ENCODE results near the gene UBE2O.

DNA sequence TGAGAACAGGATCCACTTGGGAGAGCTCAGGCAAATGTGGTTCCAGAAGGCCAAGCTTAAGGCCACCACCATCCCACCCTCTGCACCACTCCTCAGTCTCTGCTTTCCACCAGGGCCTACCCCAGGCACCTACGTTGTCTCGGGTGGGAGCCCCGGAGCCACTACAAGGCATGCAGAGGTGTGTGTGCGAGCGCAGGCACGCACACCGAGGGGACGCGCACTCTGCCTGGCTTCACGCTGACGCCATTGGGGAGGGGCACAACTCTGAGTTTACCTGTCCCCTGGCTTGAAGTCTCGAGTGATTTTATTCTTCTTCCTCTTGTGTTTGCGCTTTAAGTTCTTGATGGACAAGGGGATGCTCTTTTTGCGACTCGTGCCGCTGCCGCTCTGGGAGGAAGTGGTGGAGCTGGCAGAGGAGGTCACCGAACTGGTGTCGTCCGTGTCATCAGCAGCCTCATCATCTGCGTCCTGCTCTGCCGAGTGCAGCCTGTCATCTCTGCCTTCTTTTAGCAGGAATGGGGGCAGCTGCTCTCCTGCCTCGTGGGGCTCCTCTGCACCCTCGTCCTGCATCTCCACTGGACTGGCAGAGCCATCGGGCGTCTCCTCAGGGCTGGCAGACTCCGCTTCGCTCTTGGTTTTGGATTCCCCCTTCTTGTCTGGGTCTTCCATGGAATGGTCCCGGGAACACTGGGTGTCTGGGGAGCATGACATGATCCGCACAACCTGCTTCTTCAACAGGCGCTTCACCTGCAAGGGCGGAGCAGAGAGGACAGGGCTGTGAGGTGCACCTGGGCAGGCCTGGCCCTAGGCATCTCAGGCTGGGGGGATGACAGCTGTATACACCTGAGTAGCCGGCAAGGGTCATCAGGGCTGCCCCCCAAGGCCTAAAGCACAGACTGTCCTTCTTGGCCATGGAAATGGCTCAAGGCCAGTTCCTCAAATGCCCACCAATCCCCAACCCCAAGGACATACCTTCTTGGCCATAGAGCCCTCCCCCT is 53.5 kb downstream of the UBE2O start:
- TF ChIP-seq, protein P1, sequence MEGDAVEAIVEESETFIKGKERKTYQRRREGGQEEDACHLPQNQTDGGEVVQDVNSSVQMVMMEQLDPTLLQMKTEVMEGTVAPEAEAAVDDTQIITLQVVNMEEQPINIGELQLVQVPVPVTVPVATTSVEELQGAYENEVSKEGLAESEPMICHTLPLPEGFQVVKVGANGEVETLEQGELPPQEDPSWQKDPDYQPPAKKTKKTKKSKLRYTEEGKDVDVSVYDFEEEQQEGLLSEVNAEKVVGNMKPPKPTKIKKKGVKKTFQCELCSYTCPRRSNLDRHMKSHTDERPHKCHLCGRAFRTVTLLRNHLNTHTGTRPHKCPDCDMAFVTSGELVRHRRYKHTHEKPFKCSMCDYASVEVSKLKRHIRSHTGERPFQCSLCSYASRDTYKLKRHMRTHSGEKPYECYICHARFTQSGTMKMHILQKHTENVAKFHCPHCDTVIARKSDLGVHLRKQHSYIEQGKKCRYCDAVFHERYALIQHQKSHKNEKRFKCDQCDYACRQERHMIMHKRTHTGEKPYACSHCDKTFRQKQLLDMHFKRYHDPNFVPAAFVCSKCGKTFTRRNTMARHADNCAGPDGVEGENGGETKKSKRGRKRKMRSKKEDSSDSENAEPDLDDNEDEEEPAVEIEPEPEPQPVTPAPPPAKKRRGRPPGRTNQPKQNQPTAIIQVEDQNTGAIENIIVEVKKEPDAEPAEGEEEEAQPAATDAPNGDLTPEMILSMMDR (IDR thresholded peaks at IDR 0.05): no peak
- TF ChIP-seq POLR2A (IDR thresholded peaks at IDR 0.05) (no peak), POLR2AphosphoS5 (IDR thresholded peaks at IDR 0.05) (no peak), EP300 (IDR thresholded peaks at IDR 0.05) (no peak)

Data from upper lobe of left lung (tissue), 4 donors.